Sigmoid colon (tissue), 7 donors: ENCODE data around the gene SFMBT2. TPM values are rescaled to one million over a fixed set of nuclear protein-coding genes. Genes with fewer than 3 reads are reported as not detected.
A peak's percentile ranks its signal among the peaks of the same experiment; 100 is the strongest.

Source experiments
- DNase-seq: peaks from one replicate; pipeline ENCODE4 v3.0.0-alpha.2; 2019
- H3K27ac ChIP-seq, 4 donors: fragments of 200-600 bp; sonication (generic); one replicate each; pipeline ENCODE4 v1.5.1; 2016 to 2019; ENCODE audit warnings: mild to moderate bottlenecking in 1 of 4
- H3K27me3 ChIP-seq, 3 donors: fragments of 200-600 bp; sonication (generic); one replicate each; pipeline ENCODE4 v1.5.1; 2019; ENCODE audit warnings: mild to moderate bottlenecking in 1 of 3
- H3K36me3 ChIP-seq, 4 donors: fragments of 200-600 bp; sonication (generic); one replicate each; pipeline ENCODE4 v1.5.1; 2016 to 2019
- H3K4me1 ChIP-seq, 4 donors: fragments of 200-600 bp; sonication (generic); one replicate each; pipeline ENCODE4 v1.5.1; 2017 to 2019
- H3K4me3 ChIP-seq, 4 donors: fragments of 200-600 bp; sonication (generic); one replicate each; pipeline ENCODE4 v1.5.1; 2017 to 2019; ENCODE audit warnings: mild to moderate bottlenecking in 2 of 4, moderate library complexity in 1 of 4
- H3K9me3 ChIP-seq, 4 donors: fragments of 200-600 bp in 3 of 4; sonication (generic) in 3 of 4; one replicate each; pipeline versions ENCODE4 v1.5.1 to v1.6.1; 2013 to 2019
- CTCF ChIP-seq, 4 experiments: fragments of 450-650 bp in 3 of 4; fragments of 200-600 bp in 1 of 4; IDR thresholded peaks; one replicate each; pipeline ENCODE4 v1.5.1; 2016 to 2019; ENCODE audit warnings: antibody characterized with exemption in 4 of 4, mild to moderate bottlenecking in 3 of 4, moderate library complexity in 2 of 4
- EP300 ChIP-seq, 4 donors: sonication (generic); formaldehyde crosslinking; IDR thresholded peaks; one replicate each; pipeline ENCODE4 v1.6.1; 2017; ENCODE audit warnings: antibody characterized with exemption in 4 of 4
- POLR2A ChIP-seq, 2 donors: fragments of 450-650 bp; IDR thresholded peaks; one replicate each; pipeline ENCODE4 v1.6.1; 2016; ENCODE audit warnings: antibody characterized with exemption in 2 of 2, mild to moderate bottlenecking in 2 of 2, moderate library complexity in 2 of 2
- POLR2AphosphoS5 ChIP-seq, 4 donors: sonication (generic); formaldehyde crosslinking; IDR thresholded peaks; one replicate each; pipeline ENCODE4 v1.6.1; 2017; ENCODE audit warnings: antibody characterized with exemption in 4 of 4
- WGBS, 2 donors: extraction: QIAGEN DNeasy Blood & Tissue Kit; methylation state at CpG; one replicate each; pipeline ENCODE4 v1.1.7; 2013; 5-methylcytosine and 5-hydroxymethylcytosine counted together
- intact Hi-C: fragments of 100-400 bp; cut with DNase I; formaldehyde crosslinking; loops from one replicate; pipeline ENCODE4 v1.15.1; 2023
- polyA plus RNA-seq, 3 donors: library from polyadenylated mRNA; stranded (reverse); fragments of 200-250 nt; gene quantifications; one replicate each; pipeline ENCODE4 v1.2.3, GENCODE V29; 2013
- total RNA-seq, 4 donors: library from RNA; depleted of rRNA; stranded (reverse); fragments of >200 nt; gene quantifications; one replicate each; pipeline ENCODE4 v1.1.0, GENCODE V29; 2016
- donor health status: healthy with polysubstance abuse.
- donor health status: Bipolar disorder and iron deficiency.
- donor health status: healthy.

The SFMBT2 gene
- total and polyA plus RNA-seq, 7 donors: 0.60 to 6.4 (median 4.2) TPM

GRCh38 chr10:7261351-7261750 lies 149.5 kb downstream of the SFMBT2 start:
- Histone ChIP-seq H3K4me1 (peaks cover 0 to 43% (median 32%) of the 10 kb centered on the region in 4 donors), H3K4me3 (no peak overlapping the region), H3K27me3 (no peaks in the 10 kb centered on the region), H3K27ac (peak overlapping the region; percentile 7 to 78 (median 58)), H3K9me3 (no peaks in the 10 kb centered on the region), H3K36me3 (no peaks in the 10 kb centered on the region)
- DNase-seq: no peak
- intact Hi-C loops: loop anchor here (2.0 to 10.0 kb wide), 4 partner anchors 41 to 347 kb away; no protein-coding TSS in a partner anchor
- TF ChIP-seq POLR2A (IDR thresholded peaks at IDR 0.05): no peak
- no peak for TF ChIP-seq EP300 (IDR thresholded peaks at IDR 0.05)
- peak in 1 of 4 donors; percentile 60 for TF ChIP-seq POLR2AphosphoS5 (IDR thresholded peaks at IDR 0.05)
- TF ChIP-seq CTCF (IDR thresholded peaks at IDR 0.05): no peak
- 88 to 92% methylated on average over 5 of the region's 5 CpGs for WGBS, 2 donors

GRCh38 chr10:7260912-7261311 lies 149.9 kb downstream of the SFMBT2 start:
- no peak for TF ChIP-seq POLR2A (IDR thresholded peaks at IDR 0.05)
- H3K27ac ChIP-seq: peak overlapping the region; percentile 7 to 78 (median 58)
- WGBS, 2 donors: 92 to 95% methylated on average over 8 of the region's 8 CpGs
- DNase-seq: no peak
- no peaks in the 10 kb centered on the region for H3K36me3 ChIP-seq
- no peaks in the 10 kb centered on the region for H3K9me3 ChIP-seq
- peaks cover 0 to 38% (median 30%) of the 10 kb centered on the region in 4 donors for H3K4me1 ChIP-seq
- no peaks in the 10 kb centered on the region for H3K27me3 ChIP-seq
- intact Hi-C loops: loop anchor here (1.0 to 10.0 kb wide), 5 partner anchors 41 to 346 kb away; no protein-coding TSS in a partner anchor
- no peak overlapping the region for H3K4me3 ChIP-seq

GRCh38 chr10:7260412-7260900 lies 150.4 kb downstream of the SFMBT2 start:
- Histone ChIP-seq H3K4me1 (peaks cover 0 to 34% (median 25%) of the 10 kb centered on the region in 4 donors), H3K27me3 (no peaks in the 10 kb centered on the region), H3K4me3 (no peak overlapping the region), H3K36me3 (no peaks in the 10 kb centered on the region), H3K9me3 (no peaks in the 10 kb centered on the region), H3K27ac (peak overlapping the region; percentile 7 to 78 (median 58))
- intact Hi-C loops: loop anchor here (1.0 to 10.0 kb wide), 5 partner anchors 42 to 346 kb away; no protein-coding TSS in a partner anchor
- DNase-seq: peak; percentile 93
- WGBS, 2 donors: 18 to 28% methylated on average over 3 of the region's 3 CpGs
- peak; percentile 63 to 81 (median 74) for TF ChIP-seq CTCF (IDR thresholded peaks at IDR 0.05)
- TF ChIP-seq EP300 (IDR thresholded peaks at IDR 0.05): peak in 3 of 4 donors; percentile 16 to 69 (median 51)
- peak; percentile 75 to 88 (median 82) for TF ChIP-seq POLR2AphosphoS5 (IDR thresholded peaks at IDR 0.05)
- TF ChIP-seq POLR2A (IDR thresholded peaks at IDR 0.05): no peak

GRCh38 chr10:7258948-7259523 lies 151.8 kb downstream of the SFMBT2 start:
- Histone ChIP-seq H3K27me3 (no peaks in the 10 kb centered on the region), H3K36me3 (no peaks in the 10 kb centered on the region), H3K4me1 (peaks cover 0 to 23% (median 18%) of the 10 kb centered on the region in 4 donors), H3K4me3 (no peak overlapping the region), H3K9me3 (no peaks in the 10 kb centered on the region), H3K27ac (no peak overlapping the region)
- DNase-seq: no peak
- TF ChIP-seq POLR2A (IDR thresholded peaks at IDR 0.05): no peak
- TF ChIP-seq CTCF (IDR thresholded peaks at IDR 0.05): no peak
- no peak for TF ChIP-seq POLR2AphosphoS5 (IDR thresholded peaks at IDR 0.05)
- no peak for TF ChIP-seq EP300 (IDR thresholded peaks at IDR 0.05)
- 47 to 52% methylated on average over 8 of the region's 8 CpGs for WGBS, 2 donors
- intact Hi-C loops: no loop called here

- intact Hi-C loops: no loop called here
- peaks cover 0 to 11% (median 7%) of the 10 kb centered on the region in 4 donors for H3K4me1 ChIP-seq
- no peaks in the 10 kb centered on the region for H3K27me3 ChIP-seq
- no peak overlapping the region for H3K27ac ChIP-seq
- no peaks in the 10 kb centered on the region for H3K36me3 ChIP-seq
- DNase-seq: no peak
- H3K9me3 ChIP-seq: no peaks in the 10 kb centered on the region
- WGBS, 2 donors: 51 to 70% methylated on average over 2 of the region's 2 CpGs
- no peak overlapping the region for H3K4me3 ChIP-seq
- TF ChIP-seq POLR2A (IDR thresholded peaks at IDR 0.05): no peak
- TF ChIP-seq CTCF (IDR thresholded peaks at IDR 0.05): no peak
- TF ChIP-seq EP300 (IDR thresholded peaks at IDR 0.05): no peak
- TF ChIP-seq POLR2AphosphoS5 (IDR thresholded peaks at IDR 0.05): no peak
Observed at GRCh38 chr10:7255517-7255916, 155.3 kb downstream of the SFMBT2 start.
